Stomach (tissue), 9 donors: ENCODE data around the gene CCDC192. TPM values are rescaled to one million over a fixed set of nuclear protein-coding genes. Genes with fewer than 3 reads are reported as not detected.

Source experiments
- DNase-seq, 2 donors: peaks; one replicate each; pipeline versions ENCODE4 v3.0.0 to v3.0.0-alpha.2; 2013 to 2019
- H3K27ac ChIP-seq, 5 donors: fragments of 200-600 bp in 4 of 5; sonication (generic) in 4 of 5; one replicate each; pipeline ENCODE4 v1.5.1; 2013 to 2019; ENCODE audit warnings: mild to moderate bottlenecking in 1 of 5, moderate library complexity in 1 of 5
- H3K27me3 ChIP-seq, 3 donors: fragments of 200-600 bp; sonication (generic); one replicate each; pipeline ENCODE4 v1.5.1; 2017 to 2019; ENCODE audit warnings: mixed run types in 1 of 3
- H3K36me3 ChIP-seq, 4 donors: fragments of 200-600 bp; sonication (generic); 1 replicate in 3 of 4; 2 replicates in 1 of 4; pipeline ENCODE4 v1.5.1; 2016 to 2019
- H3K4me1 ChIP-seq, 4 donors: fragments of 200-600 bp; sonication (generic); one replicate each; pipeline ENCODE4 v1.5.1; 2016 to 2019
- H3K4me3 ChIP-seq, 4 donors: fragments of 200-600 bp; sonication (generic) in 3 of 4; one replicate each; pipeline ENCODE4 v1.5.1; 2016 to 2019; ENCODE audit warnings: mild to moderate bottlenecking in 1 of 4
- H3K9me3 ChIP-seq, 4 donors: fragments of 200-600 bp; sonication (generic); one replicate each; pipeline ENCODE4 v1.5.1; 2016 to 2019
- CTCF ChIP-seq, 7 experiments: fragments of 450-650 bp in 4 of 7; fragments of 200-600 bp in 3 of 7; sonication (generic) in 3 of 7; IDR thresholded peaks; one replicate each; pipeline ENCODE4 v1.5.1; 2016 to 2019; ENCODE audit warnings: antibody characterized with exemption in 7 of 7, control low read depth in 2 of 7, mild to moderate bottlenecking in 1 of 7
- EP300 ChIP-seq: sonication (generic); formaldehyde crosslinking; IDR thresholded peaks from one replicate; pipeline ENCODE4 v1.6.1; 2017; ENCODE audit warnings: antibody characterized with exemption
- POLR2A ChIP-seq, 4 donors: fragments of 450-650 bp; IDR thresholded peaks; one replicate each; pipeline ENCODE4 v1.6.1; 2016; ENCODE audit warnings: antibody characterized with exemption in 4 of 4, control low read depth in 2 of 4, mild to moderate bottlenecking in 1 of 4, moderate library complexity in 1 of 4
- POLR2AphosphoS5 ChIP-seq, 3 donors: sonication (generic); formaldehyde crosslinking; IDR thresholded peaks; one replicate each; pipeline ENCODE4 v1.6.1; 2016; ENCODE audit warnings: antibody characterized with exemption in 3 of 3
- WGBS, 5 donors: extraction: QIAGEN DNeasy Blood & Tissue Kit in 3 of 5; methylation state at CpG; one replicate each; pipeline versions ENCODE4 v1.1.5 to v1.1.7; 2013 to 2018; 5-methylcytosine and 5-hydroxymethylcytosine counted together
- intact Hi-C: fragments of 100-400 bp; cut with DNase I; formaldehyde crosslinking; loops from one replicate; pipeline ENCODE4 v1.15.1; 2023; ENCODE audit warnings: low total_unique reads
- polyA plus RNA-seq, 3 donors: library from polyadenylated mRNA; stranded (reverse); fragments of 200-250 nt; gene quantifications; one replicate each; pipeline ENCODE4 v1.2.3, GENCODE V29; 2013
- total RNA-seq, 5 donors: library from RNA; depleted of rRNA; stranded (reverse); fragments of >200 nt; gene quantifications; one replicate each; pipeline versions ENCODE4 v1.1.0 to v1.2.3, GENCODE V29; 2014 to 2016
- donor health status: healthy with polysubstance abuse.
- donor health status: Bipolar disorder and iron deficiency.
- donor health status: healthy.

The CCDC192 gene
- total and polyA plus RNA-seq, 8 donors, result 0.10 to 2.2 TPM; not detected in 6

GRCh38 chr5:127680595-127680994, 22.6 kb upstream of the CCDC192 start:
- 86 to 98% (median 94%) methylated on average over 1 of the region's 1 CpG for WGBS, 5 donors
- no peak overlapping the region for H3K4me3 ChIP-seq

GRCh38 chr5:127683008-127683407, 20.2 kb upstream of the CCDC192 start:
- H3K27me3 ChIP-seq, result no peaks in the 10 kb centered on the region
- H3K9me3 ChIP-seq, result no peaks in the 10 kb centered on the region
- H3K27ac ChIP-seq, result no peak overlapping the region
- H3K4me1 ChIP-seq, result no peaks in the 10 kb centered on the region
- H3K4me3 ChIP-seq, result no peak overlapping the region
- H3K36me3 ChIP-seq, result no peaks in the 10 kb centered on the region
- intact Hi-C loops, result no loop called here
- no peak for TF ChIP-seq CTCF (IDR thresholded peaks at IDR 0.05)
- no peak for TF ChIP-seq EP300
- no peak for TF ChIP-seq POLR2AphosphoS5 (IDR thresholded peaks at IDR 0.05)
- TF ChIP-seq POLR2A (IDR thresholded peaks at IDR 0.05), result no peak
- 46 to 58% (median 57%) methylated on average over 4 of the region's 4 CpGs for WGBS, 5 donors
- peak; percentile 12 to 30 for DNase-seq

More at GRCh38 chr5:127680595-127680994, 22.6 kb upstream of the CCDC192 start:
- intact Hi-C loops, result no loop called here
- Histone ChIP-seq H3K27me3 (no peaks in the 10 kb centered on the region), H3K36me3 (no peaks in the 10 kb centered on the region), H3K27ac (no peak overlapping the region), H3K4me1 (no peaks in the 10 kb centered on the region), H3K9me3 (no peaks in the 10 kb centered on the region)
- TF ChIP-seq POLR2A (IDR thresholded peaks at IDR 0.05) (no peak), CTCF (IDR thresholded peaks at IDR 0.05) (no peak), POLR2AphosphoS5 (IDR thresholded peaks at IDR 0.05) (no peak), EP300 (no peak)
- DNase-seq, result no peak

GRCh38 chr5:127684726-127685467, 18.3 kb upstream of the CCDC192 start:
- Histone ChIP-seq H3K36me3 (no peaks in the 10 kb centered on the region), H3K4me3 (no peak overlapping the region), H3K4me1 (no peaks in the 10 kb centered on the region), H3K9me3 (no peaks in the 10 kb centered on the region), H3K27me3 (no peaks in the 10 kb centered on the region), H3K27ac (no peak overlapping the region)
- DNase-seq, result no peak
- no peak for TF ChIP-seq POLR2A (IDR thresholded peaks at IDR 0.05)
- TF ChIP-seq POLR2AphosphoS5 (IDR thresholded peaks at IDR 0.05), result no peak
- no peak for TF ChIP-seq EP300
- TF ChIP-seq CTCF (IDR thresholded peaks at IDR 0.05), result no peak
- WGBS, 5 donors, result 63 to 79% (median 70%) methylated on average over 6 of the region's 6 CpGs
- intact Hi-C loops, result no loop called here

GRCh38 chr5:127685662-127686061, 17.5 kb upstream of the CCDC192 start:
- intact Hi-C loops, result no loop called here
- H3K4me1 ChIP-seq, result no peaks in the 10 kb centered on the region
- no peak for DNase-seq
- H3K27ac ChIP-seq, result no peak overlapping the region
- H3K9me3 ChIP-seq, result no peaks in the 10 kb centered on the region
- no peaks in the 10 kb centered on the region for H3K36me3 ChIP-seq
- 46 to 63% (median 52%) methylated on average over 2 of the region's 2 CpGs for WGBS, 5 donors
- TF ChIP-seq EP300 (no peak), POLR2A (IDR thresholded peaks at IDR 0.05) (no peak), CTCF (IDR thresholded peaks at IDR 0.05) (no peak), POLR2AphosphoS5 (IDR thresholded peaks at IDR 0.05) (no peak)
- H3K27me3 ChIP-seq, result no peaks in the 10 kb centered on the region
- H3K4me3 ChIP-seq, result no peak overlapping the region
